ENCODE measurements around the gene ZNF331. TPM values are rescaled to one million over a fixed set of nuclear protein-coding genes. Genes with fewer than 3 reads are reported as not detected.

The ZNF331 gene
- total RNA-seq, 1 donor from 2014 or later = 7.9 TPM

DNA sequence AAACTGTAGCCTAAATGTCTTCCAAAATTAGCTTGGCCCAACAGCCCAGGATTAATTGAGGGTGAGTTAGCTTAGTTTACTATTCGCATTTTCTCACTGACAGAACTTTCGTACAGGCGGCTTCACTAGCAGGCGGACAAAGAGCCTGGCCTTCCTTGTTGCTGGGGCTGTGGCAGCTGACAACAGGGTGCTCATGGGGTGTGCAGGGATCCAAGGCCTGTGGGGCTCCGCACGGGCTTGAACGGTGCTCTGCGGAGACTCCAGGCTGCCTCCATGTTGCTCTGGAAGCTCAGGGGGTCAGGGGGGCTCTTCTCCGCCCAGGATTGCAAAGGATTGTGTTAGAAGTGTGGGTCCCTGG, 57.5 kb downstream of the ZNF331 start:
- H3K4me1 Mint-ChIP-seq (ENCODE audit: low read depth) = no peaks in the 10 kb centered on the region
- no peaks in the 10 kb centered on the region for H3K36me3 Mint-ChIP-seq (ENCODE audit: low read depth)
- no peak for TF ChIP-seq CTCF (IDR thresholded peaks at IDR 0.05)
- DNase-seq (ENCODE audit: low spot score) = no peak
- no peak overlapping the region for H3K4me3 Mint-ChIP-seq (ENCODE audit: unreplicated experiment)
- H3K27me3 Mint-ChIP-seq (ENCODE audit: low read depth) = no peaks in the 10 kb centered on the region
- no peak overlapping the region for H3K27ac Mint-ChIP-seq (ENCODE audit: unreplicated experiment)
- H3K9me3 Mint-ChIP-seq (ENCODE audit: low read depth) = peaks cover 14% of the 10 kb centered on the region

GRCh38 chr19:53596056-53596455, 58.1 kb downstream of the ZNF331 start:
- Mint-ChIP-seq H3K27ac (ENCODE audit: unreplicated experiment) (no peak overlapping the region), H3K4me1 (ENCODE audit: low read depth) (no peaks in the 10 kb centered on the region), H3K27me3 (ENCODE audit: low read depth) (no peaks in the 10 kb centered on the region), H3K4me3 (ENCODE audit: unreplicated experiment) (no peak overlapping the region), H3K36me3 (ENCODE audit: low read depth) (no peaks in the 10 kb centered on the region), H3K9me3 (ENCODE audit: low read depth) (peaks cover 14% of the 10 kb centered on the region)
- TF ChIP-seq CTCF (IDR thresholded peaks at IDR 0.05) = no peak
- DNase-seq (ENCODE audit: low spot score) = no peak

DNA sequence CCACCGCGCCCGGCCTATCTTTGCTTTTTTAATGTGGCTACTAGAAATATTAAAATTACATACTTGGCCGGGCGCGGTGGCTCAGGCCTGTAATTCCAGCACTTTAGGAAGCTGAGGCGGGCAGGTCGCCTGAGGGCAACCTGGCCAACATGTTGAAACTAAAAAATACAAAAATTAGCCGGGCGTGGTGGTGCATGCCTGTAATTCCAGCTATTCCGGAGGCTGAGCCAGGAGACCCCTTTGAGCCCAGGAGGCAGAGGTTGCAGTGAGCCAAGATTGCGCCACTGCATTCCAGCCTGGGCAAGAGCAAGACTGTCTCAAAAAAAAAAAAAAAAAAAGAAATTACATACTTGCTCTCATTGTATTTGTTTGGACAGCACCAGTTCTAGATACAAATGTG, 59.1 kb downstream of the ZNF331 start:
- peaks cover 11% of the 10 kb centered on the region for H3K9me3 Mint-ChIP-seq (ENCODE audit: low read depth)
- DNase-seq (ENCODE audit: low spot score) = no peak
- no peak for TF ChIP-seq CTCF (IDR thresholded peaks at IDR 0.05)
- no peaks in the 10 kb centered on the region for H3K4me1 Mint-ChIP-seq (ENCODE audit: low read depth)
- no peaks in the 10 kb centered on the region for H3K36me3 Mint-ChIP-seq (ENCODE audit: low read depth)
- H3K4me3 Mint-ChIP-seq (ENCODE audit: unreplicated experiment) = no peak overlapping the region
- H3K27me3 Mint-ChIP-seq (ENCODE audit: low read depth) = no peaks in the 10 kb centered on the region
- H3K27ac Mint-ChIP-seq (ENCODE audit: unreplicated experiment) = no peak overlapping the region

DNA sequence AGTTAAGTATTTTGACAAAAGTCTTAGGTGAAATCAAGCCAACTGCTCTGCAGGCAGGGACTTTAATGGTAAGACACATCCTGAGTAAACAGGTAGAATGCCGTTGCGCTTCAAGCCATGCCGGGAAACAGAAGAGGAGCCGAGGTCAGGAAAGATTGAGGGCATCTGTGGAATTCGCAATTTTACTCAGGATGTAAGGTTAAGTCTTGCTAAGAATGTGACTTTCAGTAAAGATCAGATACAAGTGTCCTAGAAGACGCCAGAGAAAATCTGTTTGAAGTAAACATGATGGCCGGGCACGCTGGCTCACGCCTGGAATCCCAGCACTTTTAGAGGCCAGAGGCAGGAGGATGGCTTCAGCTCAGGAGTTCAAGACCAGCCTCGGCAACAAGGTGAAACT, 60.4 kb downstream of the ZNF331 start:
- no peak for TF ChIP-seq CTCF (IDR thresholded peaks at IDR 0.05)
- no peaks in the 10 kb centered on the region for H3K27me3 Mint-ChIP-seq (ENCODE audit: low read depth)
- peaks cover 15% of the 10 kb centered on the region for H3K9me3 Mint-ChIP-seq (ENCODE audit: low read depth)
- no peak overlapping the region for H3K4me3 Mint-ChIP-seq (ENCODE audit: unreplicated experiment)
- no peak overlapping the region for H3K27ac Mint-ChIP-seq (ENCODE audit: unreplicated experiment)
- no peaks in the 10 kb centered on the region for H3K4me1 Mint-ChIP-seq (ENCODE audit: low read depth)
- no peak for DNase-seq (ENCODE audit: low spot score)
- H3K36me3 Mint-ChIP-seq (ENCODE audit: low read depth) = no peaks in the 10 kb centered on the region

DNA sequence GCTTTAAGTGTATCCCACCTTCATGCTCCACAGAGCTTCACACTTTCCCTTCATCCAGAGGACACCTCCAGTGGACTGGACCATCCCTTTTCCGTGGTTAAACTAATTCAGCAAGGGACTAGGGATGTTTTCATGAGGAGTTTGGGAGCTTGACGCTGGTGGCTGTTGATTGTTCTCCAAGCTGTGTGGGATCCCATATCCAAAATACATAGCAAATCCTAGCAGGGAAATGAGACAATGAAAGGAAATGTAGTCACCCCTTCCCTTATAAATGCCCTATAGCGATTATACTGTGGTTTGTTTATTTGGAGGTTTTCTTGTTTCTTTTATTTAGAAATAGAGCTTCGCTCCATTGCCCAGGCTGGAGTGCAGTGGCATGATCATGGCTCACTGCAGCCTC, 62.3 kb downstream of the ZNF331 start:
- no peak overlapping the region for H3K4me3 Mint-ChIP-seq (ENCODE audit: unreplicated experiment)
- no peaks in the 10 kb centered on the region for H3K4me1 Mint-ChIP-seq (ENCODE audit: low read depth)
- no peak for DNase-seq (ENCODE audit: low spot score)
- no peaks in the 10 kb centered on the region for H3K36me3 Mint-ChIP-seq (ENCODE audit: low read depth)
- TF ChIP-seq CTCF (IDR thresholded peaks at IDR 0.05) = no peak
- no peak overlapping the region for H3K27ac Mint-ChIP-seq (ENCODE audit: unreplicated experiment)
- peaks cover 16% of the 10 kb centered on the region for H3K9me3 Mint-ChIP-seq (ENCODE audit: low read depth)
- H3K27me3 Mint-ChIP-seq (ENCODE audit: low read depth) = no peaks in the 10 kb centered on the region
